H1 (cell line): ENCODE data around the gene TSPEAR. TPM values are rescaled to one million over a fixed set of nuclear protein-coding genes. Genes with fewer than 3 reads are reported as not detected.
"Not testable (repeated sequence)": the region's sequence is repeated elsewhere in the genome, so short reads cannot be mapped to it uniquely, and the experiment has no call there.

ENCODE experiments used
- CTCF ChIA-PET: fragments of 300-600 bp; sonication (Branson Sonifier 250); formaldehyde crosslinking; loops from one replicate; lab custom pipeline; 2021; ENCODE audit not compliant: partially characterized antibody; lab: Charles Lee
- POLR2A ChIA-PET: fragments of 300-600 bp; sonication (Branson Sonifier 250); formaldehyde crosslinking; loops from one replicate; lab custom pipeline; 2021; ENCODE audit warnings: inconsistent platforms; ENCODE audit not compliant: partially characterized antibody; lab: Charles Lee
- DNase-seq, 2 experiments: peaks; one replicate each; pipeline versions ENCODE4 v3.0.0 to v3.0.0-alpha.2; 2010 to 2022; ENCODE audit warnings: low spot score in 2 of 2, low read depth in 1 of 2, mixed read lengths in 1 of 2
- FAIRE-seq: peaks from 2 replicates; lab custom pipeline; 2011; peaks lifted over from hg19 to GRCh38; lab: Jason Lieb, UNC
- H2AFZ ChIP-seq: 2 replicates; pipeline ENCODE4 v1.8.1; 2012; ENCODE audit warnings: low read length, inconsistent platforms
- H2AK5ac ChIP-seq: 2 replicates; pipeline ENCODE4 v1.6.1; 2013; ENCODE audit warnings: low read depth, low read length
- H2BK120ac ChIP-seq: replicated peaks from 2 replicates; pipeline ENCODE3; 2013; ENCODE audit warnings: low read depth, low read length, inconsistent platforms
- H2BK12ac ChIP-seq: 2 replicates; pipeline ENCODE4 v1.6.1; 2013; ENCODE audit warnings: low read depth, low read length
- H2BK15ac ChIP-seq: 2 replicates; pipeline ENCODE4 v1.6.1; 2013; ENCODE audit warnings: low read length
- H2BK20ac ChIP-seq: 2 replicates; pipeline ENCODE4 v1.6.1; 2013; ENCODE audit warnings: low read length
- H2BK5ac ChIP-seq: 2 replicates; pipeline ENCODE4 v1.6.1; 2013; ENCODE audit warnings: low read depth, low read length
- H3K14ac ChIP-seq: 2 replicates; pipeline ENCODE4 v1.6.1; 2013; ENCODE audit warnings: inconsistent platforms; ENCODE audit not compliant: insufficient read length
- H3K18ac ChIP-seq: 2 replicates; pipeline ENCODE4 v1.6.1; 2013; ENCODE audit warnings: low read length; ENCODE audit errors: extremely low read depth
- H3K23ac ChIP-seq: 2 replicates; pipeline ENCODE4 v1.6.1; 2013; ENCODE audit warnings: inconsistent platforms; ENCODE audit not compliant: insufficient read length
- H3K23me2 ChIP-seq: 2 replicates; pipeline ENCODE4 v1.6.1; 2013; ENCODE audit warnings: low read depth, low read length
- H3K27ac ChIP-seq: 2 replicates; pipeline ENCODE4 v1.6.1; 2011; ENCODE audit warnings: low read depth, low read length, inconsistent platforms
- H3K27me3 ChIP-seq, 4 experiments: replicated peaks in 1 of 4; 1 replicate in 1 of 4; 2 replicates in 3 of 4; pipeline versions ENCODE4 v1.6.1 to v1.8.1; 2011 to 2013; ENCODE audit warnings: low read length in 3 of 4, mild to moderate bottlenecking in 3 of 4, inconsistent platforms in 2 of 4, mixed read lengths in 2 of 4, moderate library complexity in 1 of 4; ENCODE audit not compliant: control insufficient read depth in 3 of 4, insufficient read depth in 3 of 4; ENCODE audit errors: extremely low read depth in 1 of 4
- H3K36me3 ChIP-seq, 4 experiments: 2 replicates each; pipeline versions ENCODE4 v1.6.1 to v1.8.1; 2011 to 2013; ENCODE audit warnings: mild to moderate bottlenecking in 4 of 4, low read length in 3 of 4, moderate library complexity in 2 of 4, control low read depth in 1 of 4, inconsistent platforms in 1 of 4; ENCODE audit not compliant: insufficient read depth in 4 of 4, control insufficient read depth in 2 of 4
- H3K4ac ChIP-seq: replicated peaks from 2 replicates; pipeline ENCODE3; 2013; ENCODE audit warnings: low read length, low read depth, mixed read lengths, inconsistent platforms; ENCODE audit not compliant: insufficient read length
- H3K4me1 ChIP-seq, 4 experiments: replicated peaks in 1 of 4; 1 replicate in 1 of 4; 2 replicates in 3 of 4; pipeline versions ENCODE4 v1.6.1 to v1.8.1; 2011 to 2013; ENCODE audit warnings: low read length in 3 of 4, inconsistent platforms in 2 of 4, mixed read lengths in 1 of 4; ENCODE audit not compliant: insufficient read depth in 4 of 4, control insufficient read depth in 3 of 4
- H3K4me2 ChIP-seq, 2 experiments: 2 replicates each; pipeline versions ENCODE4 v1.6.1 to v1.8.1; 2011 to 2013; ENCODE audit warnings: low read depth in 2 of 2, low read length in 2 of 2, control low read depth in 1 of 2, inconsistent platforms in 1 of 2, mild to moderate bottlenecking in 1 of 2; ENCODE audit not compliant: insufficient read depth in 1 of 2
- H3K4me3 ChIP-seq, 4 experiments: fragments of 200-600, 300-600 bp in 1 of 4; sonication (generic), shearing (Covaris generic), sonication (Bioruptor Twin) in 1 of 4; 2 replicates each; pipeline versions ENCODE4 v1.5.1 to v1.8.1; 2011 to 2016; ENCODE audit warnings: low read length in 4 of 4, low read depth in 3 of 4, control low read depth in 2 of 4, inconsistent platforms in 2 of 4, mild to moderate bottlenecking in 2 of 4, mixed read lengths in 1 of 4, moderate library complexity in 1 of 4; ENCODE audit not compliant: insufficient read depth in 2 of 4; ENCODE audit errors: extremely low read depth in 1 of 4
- H3K56ac ChIP-seq: replicated peaks from 2 replicates; pipeline ENCODE3; 2013; ENCODE audit warnings: low read depth, mild to moderate bottlenecking, mixed read lengths, low read length, inconsistent platforms; ENCODE audit not compliant: insufficient read length
- H3K79me1 ChIP-seq: 2 replicates; pipeline ENCODE4 v1.6.1; 2013; ENCODE audit warnings: low read depth, low read length, control low read depth
- H3K79me2 ChIP-seq, 2 experiments: 2 replicates each; pipeline versions ENCODE4 v1.6.1 to v1.8.1; 2012 to 2013; ENCODE audit warnings: low read length in 2 of 2, mild to moderate bottlenecking in 2 of 2, inconsistent platforms in 1 of 2; ENCODE audit not compliant: insufficient read depth in 2 of 2, control insufficient read depth in 1 of 2
- H3K9ac ChIP-seq, 4 experiments: replicated peaks in 1 of 4; 1 replicate in 1 of 4; 2 replicates in 3 of 4; pipeline versions ENCODE4 v1.6.1 to v1.8.1; 2011 to 2013; ENCODE audit warnings: low read depth in 3 of 4, low read length in 3 of 4, control low read depth in 2 of 4, mild to moderate bottlenecking in 2 of 4, moderate library complexity in 2 of 4, inconsistent platforms in 1 of 4; ENCODE audit errors: extremely low read depth in 1 of 4
- H3K9me3 ChIP-seq, 2 experiments: 2 replicates each; pipeline versions ENCODE4 v1.6.1 to v1.8.1; 2012 to 2013; ENCODE audit warnings: mild to moderate bottlenecking in 2 of 2, moderate library complexity in 2 of 2, control low read depth in 1 of 2, inconsistent platforms in 1 of 2, low read depth in 1 of 2, low read length in 1 of 2, mixed read lengths in 1 of 2; ENCODE audit not compliant: insufficient read depth in 2 of 2
- H4K20me1 ChIP-seq, 2 experiments: replicated peaks in 1 of 2; 2 replicates each; pipeline versions ENCODE3 to v1.8.1; 2011 to 2013; ENCODE audit warnings: inconsistent platforms in 2 of 2, low read length in 2 of 2, mild to moderate bottlenecking in 1 of 2; ENCODE audit not compliant: insufficient read depth in 2 of 2, control insufficient read depth in 1 of 2
- H4K5ac ChIP-seq: 2 replicates; pipeline ENCODE4 v1.6.1; 2013; ENCODE audit warnings: low read length, low read depth, mixed read lengths, inconsistent platforms; ENCODE audit not compliant: insufficient read length
- H4K8ac ChIP-seq: 2 replicates; pipeline ENCODE4 v1.8.0; 2013; ENCODE audit warnings: mild to moderate bottlenecking, moderate library complexity, low read length, inconsistent platforms; ENCODE audit not compliant: insufficient read depth; ENCODE audit errors: extremely low read depth
- H4K91ac ChIP-seq: replicated peaks from 2 replicates; pipeline ENCODE3; 2013; ENCODE audit warnings: low read length, mixed read lengths, inconsistent platforms; ENCODE audit not compliant: insufficient read length
- WGBS, 2 experiments: shearing (Covaris generic) in 1 of 2; methylation state at CpG; one replicate each; pipeline versions ENCODE4 v1.1.6 to v1.1.7; 2013 to 2015; ENCODE audit warnings: low lambda C conversion rate in 2 of 2, mixed read lengths in 2 of 2, inconsistent platforms in 1 of 2, low coverage in 1 of 2, missing lambda C conversion rate in 1 of 2; ENCODE audit not compliant: insufficient replicate concordance in 2 of 2, insufficient coverage in 1 of 2, insufficient read length in 1 of 2; ENCODE audit errors: extremely low coverage in 1 of 2, missing lambda C conversion rate in 1 of 2; 5-methylcytosine and 5-hydroxymethylcytosine counted together
- polyA plus RNA-seq, 7 experiments: library from polyadenylated mRNA; depleted of rRNA in 3 of 7; stranded (reverse) in 5 of 7; unstranded in 2 of 7; fragments of >200 nt in 5 of 7; fragments of 200-250 nt in 2 of 7; gene quantifications; 1 replicate in 5 of 7; 2 replicates in 1 of 7; 4 replicates in 1 of 7; pipeline versions ENCODE4 v1.2.1 to v1.2.3, GENCODE V29; 2011 to 2013; ENCODE audit warnings: missing spikeins in 2 of 7, mixed read lengths in 2 of 7
- total RNA-seq: library from RNA; stranded (reverse); fragmentation: NEBNext Ultra II Directional; extraction: Animal tissue kit (Norgen Biotek cat#: 25700); gene quantifications from 2 replicates; pipeline ENCODE4 v1.2.1, GENCODE V29; 2021

TSPEAR gene
- total and polyA plus RNA-seq, 2 of the 8 experiments (the other 6 are each of a cell fraction or from before 2014, with no cell fraction given): 0.58 to 0.89 TPM

- DNase-seq: peak in 1 of 2 experiments; percentile 42
- H3K18ac ChIP-seq, H4K91ac ChIP-seq, H3K9ac ChIP-seq, H2BK120ac ChIP-seq, H3K27me3 ChIP-seq, H3K4me1 ChIP-seq, H3K79me2 ChIP-seq, H3K27ac ChIP-seq, FAIRE-seq, H3K36me3 ChIP-seq, H3K23me2 ChIP-seq, H2AFZ ChIP-seq, H2AK5ac ChIP-seq, H3K4ac ChIP-seq, H3K14ac ChIP-seq, H4K20me1 ChIP-seq, H2BK20ac ChIP-seq, H3K4me3 ChIP-seq, H3K56ac ChIP-seq, H3K4me2 ChIP-seq, H4K5ac ChIP-seq, H4K8ac ChIP-seq, H2BK5ac ChIP-seq, H3K23ac ChIP-seq, H3K79me1 ChIP-seq: not testable (repeated sequence)
- 87% methylated on average over 16 of the region's 25 CpGs; no CpG with 5 or more reads in 1 of the 2 experiments for WGBS, 2 experiments
- peaks cover 13% of the 10 kb centered on the region in 2 experiments; a peak in 3 of 4 replicates for H3K9me3 ChIP-seq
- POLR2A ChIA-PET: interaction anchor here (0.9 kb wide), 1 partner anchor 121 kb away, joined by 4 read pairs; no protein-coding TSS in a partner anchor
- 0 out of 2 replicates have a peak within 1 kb of the TSS, but pooled peaks have one; percentile 17 for H2BK12ac ChIP-seq
- CTCF ChIA-PET: interaction anchor here (0.7 to 1.7 kb wide), 5 partner anchors 21 to 220 kb away, joined by 3 to 5 read pairs (median 4); no protein-coding TSS in a partner anchor
- 0 out of 2 replicates have a peak within 1 kb of the TSS, but pooled peaks have one; percentile 5 for H2BK15ac ChIP-seq
Observed at GRCh38 chr21:44573630-44574456, 137.5 kb downstream of the TSPEAR start, which contains the start of gene KRTAP10-4. Gene KRTAP10-4 (plus strand): TSS chr21:44573729. CDS start chr21:44573759, 30 bp downstream.
